IMR-90 (cell line): ENCODE results near the gene CCT5. TPM values are rescaled to one million over a fixed set of nuclear protein-coding genes. Genes with fewer than 3 reads are reported as not detected.
"Not testable (repeated sequence)": the region's sequence is repeated elsewhere in the genome, so short reads cannot be mapped to it uniquely, and the experiment has no call there.

Source experiments
- ATAC-seq: fragments of 200-7000 bp; cut with Tn5 transposase; 2 replicates; pipeline ENCODE4 v1.9.1; 2020; ENCODE audit warnings: low read depth, mild to moderate bottlenecking, moderate library complexity
- BruUV-seq: library from RNA; stranded (reverse); fragments of 400-500 nt; replicated peaks from 2 replicates; lab custom pipeline; 2021; lab: Mats Ljungman, UMichigan
- CTCF ChIA-PET: fragments of 300-600 bp; formaldehyde crosslinking; extraction: SDS; loops from one replicate; lab custom pipeline; 2021; ENCODE audit warnings: antibody characterized with exemption; lab: Yijun Ruan, JAX
- POLR2A ChIA-PET: fragments of 300-600 bp; sonication (Branson Sonifier 250); formaldehyde crosslinking; loops from one replicate; lab custom pipeline; 2022; ENCODE audit warnings: antibody characterized with exemption; ENCODE audit not compliant: unreplicated experiment; lab: Charles Lee
- DNase-seq: peaks from one replicate; pipeline ENCODE4 v3.0.0; 2013
- H2AFZ ChIP-seq: replicated peaks from 2 replicates; pipeline ENCODE3; 2013; ENCODE audit warnings: low read length, mild to moderate bottlenecking; ENCODE audit not compliant: poor library complexity
- H2AK5ac ChIP-seq: 2 replicates; pipeline ENCODE4 v1.6.1; 2013; ENCODE audit warnings: low read depth, low read length, inconsistent platforms
- H2AK9ac ChIP-seq: replicated peaks from 2 replicates; pipeline ENCODE3; 2013; ENCODE audit warnings: mild to moderate bottlenecking, low read depth, low read length, moderate library complexity; ENCODE audit not compliant: poor library complexity
- H2BK120ac ChIP-seq: 2 replicates; pipeline ENCODE4 v1.6.1; 2013; ENCODE audit warnings: low read depth, low read length, inconsistent platforms
- H2BK15ac ChIP-seq: 3 replicates; pipeline ENCODE4 v1.6.1; 2013; ENCODE audit warnings: low read depth, low read length, inconsistent platforms
- H2BK20ac ChIP-seq: 2 replicates; pipeline ENCODE4 v1.6.1; 2013; ENCODE audit warnings: low read depth, mild to moderate bottlenecking, inconsistent platforms, low read length, moderate library complexity
- H2BK5ac ChIP-seq: 2 replicates; pipeline ENCODE4 v1.6.1; 2013; ENCODE audit warnings: mild to moderate bottlenecking, low read depth, low read length, inconsistent platforms; ENCODE audit not compliant: poor library complexity, severe bottlenecking
- H3K14ac ChIP-seq: replicated peaks from 2 replicates; pipeline ENCODE4 v1.6.1; 2013; ENCODE audit warnings: low read depth, low read length, inconsistent platforms
- H3K18ac ChIP-seq: 2 replicates; pipeline ENCODE4 v1.6.1; 2013; ENCODE audit warnings: low read depth, low read length, control low read depth
- H3K23ac ChIP-seq: 2 replicates; pipeline ENCODE4 v1.6.1; 2013; ENCODE audit warnings: low read depth, low read length, inconsistent platforms
- H3K27ac ChIP-seq: 2 replicates; pipeline ENCODE4 v1.5.1; 2013; ENCODE audit warnings: mild to moderate bottlenecking, control low read depth, low read length; ENCODE audit not compliant: insufficient read depth
- H3K27me3 ChIP-seq: 2 replicates; pipeline ENCODE4 v1.6.1; 2013; ENCODE audit warnings: low read length; ENCODE audit not compliant: control insufficient read depth, insufficient read depth
- H3K36me3 ChIP-seq: 2 replicates; pipeline ENCODE4 v1.6.1; 2013; ENCODE audit warnings: low read length, mixed read lengths; ENCODE audit not compliant: control insufficient read depth, insufficient read depth
- H3K4ac ChIP-seq: 2 replicates; pipeline ENCODE4 v1.6.1; 2013; ENCODE audit warnings: low read depth, low read length, inconsistent platforms
- H3K4me1 ChIP-seq: 2 replicates; pipeline ENCODE4 v1.6.1; 2013; ENCODE audit warnings: low read length, mixed read lengths; ENCODE audit not compliant: control insufficient read depth, insufficient read depth
- H3K4me2 ChIP-seq: 2 replicates; pipeline ENCODE4 v1.6.1; 2013; ENCODE audit warnings: low read depth, mild to moderate bottlenecking, control low read depth, low read length, moderate library complexity
- H3K4me3 ChIP-seq: 2 replicates; pipeline ENCODE4 v1.5.1; 2013; ENCODE audit warnings: low read depth, mild to moderate bottlenecking, control low read depth, low read length, moderate library complexity; ENCODE audit not compliant: insufficient read depth
- H3K56ac ChIP-seq: 2 replicates; pipeline ENCODE4 v1.6.1; 2013; ENCODE audit warnings: low read length, inconsistent platforms; ENCODE audit not compliant: insufficient read depth; ENCODE audit errors: extremely low read depth
- H3K79me1 ChIP-seq, 2 experiments: 2 replicates each; pipeline ENCODE4 v1.6.1; 2013; ENCODE audit warnings: low read length in 2 of 2, inconsistent platforms in 1 of 2, low read depth in 1 of 2
- H3K9ac ChIP-seq: 2 replicates; pipeline ENCODE4 v1.6.1; 2013; ENCODE audit warnings: low read depth, low read length, control low read depth
- H3K9me1 ChIP-seq: 2 replicates; pipeline ENCODE4 v1.6.1; 2013; ENCODE audit warnings: low read length, inconsistent platforms; ENCODE audit not compliant: insufficient read depth
- H3K9me3 ChIP-seq: 2 replicates; pipeline ENCODE4 v1.6.1; 2013; ENCODE audit warnings: low read length; ENCODE audit not compliant: control insufficient read depth, insufficient read depth
- H4K20me1 ChIP-seq: 2 replicates; pipeline ENCODE4 v1.6.1; 2013; ENCODE audit warnings: low read length, inconsistent platforms; ENCODE audit not compliant: insufficient read depth
- H4K5ac ChIP-seq: 2 replicates; pipeline ENCODE4 v1.6.1; 2013; ENCODE audit warnings: mild to moderate bottlenecking, low read depth, low read length, control low read depth
- H4K8ac ChIP-seq, 2 experiments: 2 replicates each; pipeline ENCODE4 v1.6.1; 2013; ENCODE audit warnings: low read depth in 2 of 2, low read length in 2 of 2, control low read depth in 1 of 2, inconsistent platforms in 1 of 2
- H4K91ac ChIP-seq: 2 replicates; pipeline ENCODE4 v1.6.1; 2013; ENCODE audit warnings: low read depth, low read length, inconsistent platforms; ENCODE audit not compliant: insufficient read depth
- RAD21 ChIP-seq: IDR thresholded peaks from 2 replicates; pipeline ENCODE4 v1.6.1; 2012; ENCODE audit warnings: low read length, improper control_type of control experiment
- RFX5 ChIP-seq: IDR thresholded peaks from 2 replicates; pipeline ENCODE4 v1.8.0; 2012; ENCODE audit warnings: low read depth, mild to moderate bottlenecking, low read length, moderate library complexity
- WGBS, 2 experiments: methylation state at CpG; one replicate each; pipeline versions ENCODE4 v1.1.5 to v1.1.7; 2013; ENCODE audit warnings: missing lambda C conversion rate in 2 of 2; ENCODE audit not compliant: insufficient read length in 1 of 2; ENCODE audit errors: extremely low coverage in 2 of 2; 5-methylcytosine and 5-hydroxymethylcytosine counted together
- dilution Hi-C: fragments of 300-500 bp; cut with HindIII; formaldehyde crosslinking; loops from one replicate; pipeline ENCODE4 v1.14.3; 2018; ENCODE audit warnings: low sequenced_read_pairs; ENCODE audit not compliant: unreplicated experiment
- in situ Hi-C: fragments of 300-500 bp; cut with MboI; formaldehyde crosslinking; loops from 3 replicates; pipeline ENCODE4 v1.14.3; 2019; ENCODE audit warnings: low sequenced_read_pairs, inconsistent platforms, mixed read lengths
- intact Hi-C: fragments of 100-400 bp; cut with micrococcal nuclease; formaldehyde crosslinking; loops from 2 replicates; pipeline ENCODE4 v1.10.0; 2022
- polyA plus RNA-seq, 3 experiments: library from polyadenylated mRNA; depleted of rRNA; stranded (reverse); fragments of >200 nt; gene quantifications; 2 replicates each; pipeline ENCODE4 v1.2.3, GENCODE V29; 2012; ENCODE audit warnings: low replicate concordance in 1 of 3
- total RNA-seq: library from RNA; depleted of rRNA; stranded (reverse); fragments of >200 nt; gene quantifications from 2 replicates; pipeline ENCODE4 v1.2.3, GENCODE V29; 2012
- TF ChIP-seq, protein P1 (sequence below): fragments of 150-350 bp; IDR thresholded peaks from 2 replicates; pipeline ENCODE4 v1.6.1; 2017; ENCODE audit warnings: mild to moderate bottlenecking, antibody characterized with exemption, low read length, low read depth

The CCT5 gene
- total and polyA plus RNA-seq, 2 of the 4 experiments (the other 2 are of a cell fraction) = 358 to 481 TPM

DNA sequence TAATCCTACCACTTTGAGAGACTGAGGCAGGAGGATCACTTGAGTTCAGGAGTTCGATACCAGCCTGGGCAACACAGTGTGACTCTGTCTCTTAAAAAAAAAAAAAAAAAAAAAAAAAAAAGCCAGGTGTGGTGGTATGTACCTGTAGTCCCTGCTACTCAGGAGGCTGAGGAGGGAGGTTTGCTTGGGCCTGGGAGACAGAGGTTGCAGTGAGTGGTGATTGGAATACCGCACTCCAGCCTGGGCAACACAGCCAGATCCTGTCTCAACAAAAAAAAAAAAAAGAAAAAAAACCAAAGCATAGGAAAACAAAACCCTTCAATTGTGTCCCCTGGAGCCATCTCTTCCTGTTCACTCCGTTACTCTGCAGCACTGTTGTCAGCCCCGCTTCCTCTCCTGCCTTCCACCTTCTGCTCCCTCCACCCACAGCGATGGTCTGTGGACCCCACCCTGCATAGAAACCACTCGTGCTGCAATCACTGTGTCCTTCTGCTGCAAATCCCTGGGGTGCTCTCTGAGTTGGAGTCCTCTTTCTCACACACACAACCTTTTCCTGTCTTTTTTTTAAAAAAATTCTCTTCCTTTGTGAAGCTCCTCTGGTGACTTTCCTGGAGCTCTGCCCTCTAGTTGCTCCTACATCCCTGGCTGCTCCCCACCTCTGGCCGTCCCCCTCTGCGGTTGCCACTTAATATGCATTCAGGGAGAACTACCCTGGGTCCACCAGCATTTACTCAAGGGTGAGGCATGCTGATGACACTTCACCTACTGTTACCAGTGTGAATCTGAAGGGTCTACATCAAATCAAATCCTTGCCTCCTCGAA lies 22.2 kb downstream of the CCT5 start:
- Histone ChIP-seq H4K5ac (no peak overlapping the region), H3K14ac (no peak overlapping the region), H3K4me2 (no peak overlapping the region), H3K4me3 (no peak overlapping the region), H3K9ac (no peak overlapping the region), H3K79me1 (no peaks in the 10 kb centered on the region), H4K91ac (no peak overlapping the region), H3K36me3 (no peaks in the 10 kb centered on the region), H3K56ac (no peak overlapping the region), H2BK20ac (no peak overlapping the region), H2AFZ (no peak overlapping the region), H3K4me1 (no peaks in the 10 kb centered on the region; the same call in 1 of the 2 replicates), H2AK9ac (no peak overlapping the region), H3K9me1 (peaks cover 7% of the 10 kb centered on the region), H2BK15ac (no peak overlapping the region), H3K27ac (no peak overlapping the region), H2BK5ac (no peak overlapping the region), H4K8ac (no peak overlapping the region), H2AK5ac (no peak overlapping the region), H3K4ac (no peak overlapping the region), H3K23ac (no peak overlapping the region), H3K27me3 (no peaks in the 10 kb centered on the region), H3K9me3 (no peaks in the 10 kb centered on the region), H4K20me1 (peaks cover 7% of the 10 kb centered on the region; the same call in 1 of the 2 replicates), H2BK120ac (no peak overlapping the region), H3K18ac (no peak overlapping the region)
- no peak for DNase-seq
- TF ChIP-seq RAD21 (no peak), RFX5 (no peak)
- TF ChIP-seq, protein P1, sequence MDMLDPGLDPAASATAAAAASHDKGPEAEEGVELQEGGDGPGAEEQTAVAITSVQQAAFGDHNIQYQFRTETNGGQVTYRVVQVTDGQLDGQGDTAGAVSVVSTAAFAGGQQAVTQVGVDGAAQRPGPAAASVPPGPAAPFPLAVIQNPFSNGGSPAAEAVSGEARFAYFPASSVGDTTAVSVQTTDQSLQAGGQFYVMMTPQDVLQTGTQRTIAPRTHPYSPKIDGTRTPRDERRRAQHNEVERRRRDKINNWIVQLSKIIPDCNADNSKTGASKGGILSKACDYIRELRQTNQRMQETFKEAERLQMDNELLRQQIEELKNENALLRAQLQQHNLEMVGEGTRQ = no peak
- POLR2A ChIA-PET = no interaction called here
- CTCF ChIA-PET = no interaction called here
- in situ Hi-C loops = no loop called here
- dilution Hi-C loops = no loop called here
- no TSS peak for BruUV-seq
- ATAC-seq = no peak
- no CpG with 5 or more reads among the region's 9 CpGs for WGBS, 2 experiments
- intact Hi-C loops = no loop called here

DNA sequence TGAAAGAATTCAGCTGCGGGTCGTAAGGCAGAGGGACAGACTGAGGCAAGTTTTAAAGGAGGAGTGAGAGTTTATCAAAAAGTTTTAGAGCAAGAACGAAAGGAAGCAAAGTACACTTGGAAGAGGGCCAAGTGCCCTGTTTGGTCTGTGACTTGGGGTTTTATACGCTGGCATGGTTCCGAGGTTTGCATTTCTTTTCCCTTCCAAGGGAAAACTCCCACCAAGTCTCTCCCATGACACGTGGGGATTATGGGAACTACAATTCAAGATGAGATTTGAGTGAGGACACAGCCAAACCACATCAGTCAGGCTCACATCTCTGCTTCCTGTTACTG lies 22.8 kb downstream of the CCT5 start:
- H3K4me2 ChIP-seq, H3K27ac ChIP-seq, POLR2A ChIA-PET, H3K9me1 ChIP-seq, H2AFZ ChIP-seq, H2BK120ac ChIP-seq, H3K9ac ChIP-seq, CTCF ChIA-PET, H3K23ac ChIP-seq, BruUV-seq, H3K36me3 ChIP-seq, H3K4ac ChIP-seq, dilution Hi-C loops, H3K4me1 ChIP-seq, intact Hi-C loops, H2BK15ac ChIP-seq, H2AK5ac ChIP-seq, H2AK9ac ChIP-seq, H3K79me1 ChIP-seq, H3K4me3 ChIP-seq, H2BK20ac ChIP-seq, H3K18ac ChIP-seq, H3K56ac ChIP-seq, in situ Hi-C loops, H3K9me3 ChIP-seq, H3K14ac ChIP-seq, DNase-seq, H4K5ac ChIP-seq, H4K20me1 ChIP-seq, ATAC-seq, H4K91ac ChIP-seq, H2BK5ac ChIP-seq, H3K27me3 ChIP-seq, H4K8ac ChIP-seq: not testable (repeated sequence)
- no CpG with 5 or more reads among the region's 6 CpGs for WGBS, 2 experiments
